ENCODE measurements around the gene FARSA.

The FARSA gene

DNA sequence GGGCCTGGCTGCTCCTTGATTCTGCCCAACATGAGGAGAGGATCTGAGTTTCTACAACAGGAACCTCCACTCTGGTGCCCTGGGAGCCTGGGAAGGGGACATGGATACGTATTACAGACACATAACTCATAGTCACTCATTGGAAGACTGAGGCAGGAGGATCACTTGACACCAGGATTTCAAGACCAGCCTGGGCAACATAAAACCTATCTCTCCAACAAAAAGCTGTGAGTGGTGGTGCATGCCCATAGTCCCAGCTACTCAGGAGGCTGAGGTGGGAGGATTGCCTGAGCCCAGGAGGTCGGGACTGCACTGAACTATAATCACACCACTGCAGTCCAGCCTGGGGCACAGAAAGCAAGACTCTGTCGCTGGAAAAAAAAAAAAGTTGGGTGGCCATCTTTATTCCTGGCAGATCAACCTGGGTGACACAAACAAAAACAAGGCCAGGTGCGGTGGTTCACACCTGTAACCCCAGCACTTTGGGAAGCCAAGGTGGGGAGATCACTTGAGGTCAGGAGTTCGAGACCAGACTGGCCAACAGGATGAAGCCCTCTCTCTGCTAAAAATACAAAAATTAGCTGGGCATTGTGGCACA is 45.4 kb downstream of the FARSA start:
- DNase-seq, result no peak

DNA sequence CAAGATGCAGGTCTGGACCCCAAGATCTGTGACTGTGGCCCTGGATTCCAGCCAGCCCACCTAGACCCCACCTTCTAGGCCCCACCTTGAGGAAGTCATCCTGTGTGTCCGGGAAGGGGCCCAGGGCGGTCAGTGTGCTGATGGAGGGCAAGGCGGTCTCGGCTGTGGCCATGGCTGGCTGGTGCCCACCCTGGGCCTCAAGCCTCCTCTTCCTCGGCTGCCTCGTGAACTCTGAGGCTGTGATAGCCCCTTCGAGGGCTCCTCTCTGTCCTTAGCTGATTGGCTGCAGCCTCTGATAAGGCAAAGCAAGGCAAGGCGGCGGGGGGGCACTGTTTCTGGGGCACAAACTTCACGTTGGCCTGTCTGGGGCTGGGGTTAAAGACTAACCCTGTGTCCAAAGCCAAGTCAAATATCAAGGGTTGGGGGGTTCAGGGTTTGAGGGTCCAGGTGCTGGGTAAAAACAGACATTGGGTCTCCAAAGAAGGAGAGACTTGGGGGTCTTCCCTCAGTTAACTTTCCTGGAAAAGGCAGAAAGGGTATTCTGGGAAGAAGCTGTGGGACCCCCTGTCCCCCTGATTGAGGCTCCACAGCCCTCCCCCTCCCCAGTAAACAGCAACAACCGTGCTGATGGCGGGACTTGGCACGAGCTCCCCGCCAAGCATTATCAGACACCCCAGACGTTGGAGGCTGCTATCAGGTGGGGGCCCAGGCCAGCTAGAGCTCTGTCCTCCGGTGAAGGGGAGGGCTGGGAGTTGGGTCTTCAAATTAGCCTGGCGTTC is 46.4 kb downstream of the FARSA start, which contains the start of gene KLF1:
Gene KLF1, minus strand, starts transcription at position 233 of the 779 bp plus-strand sequence. Its CDS starts 61 bp downstream, at position 172.
- no peak for DNase-seq

DNA sequence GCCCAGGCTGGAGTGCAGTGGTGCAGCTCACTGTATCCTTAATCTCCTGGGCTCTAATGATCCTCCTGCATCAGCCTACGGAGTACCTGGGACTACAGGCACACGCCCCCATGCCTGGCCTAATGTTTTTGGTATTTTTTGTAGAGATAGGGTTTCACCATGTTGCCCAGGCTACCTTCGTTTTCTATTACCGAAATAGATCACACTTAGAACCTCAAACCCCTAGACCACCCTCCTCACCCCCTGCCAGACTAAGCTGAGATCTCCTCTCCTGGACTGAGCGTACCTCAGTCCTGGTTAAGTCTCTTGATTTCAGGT is 46.9 kb downstream of the FARSA start:
- no peak for DNase-seq

DNA sequence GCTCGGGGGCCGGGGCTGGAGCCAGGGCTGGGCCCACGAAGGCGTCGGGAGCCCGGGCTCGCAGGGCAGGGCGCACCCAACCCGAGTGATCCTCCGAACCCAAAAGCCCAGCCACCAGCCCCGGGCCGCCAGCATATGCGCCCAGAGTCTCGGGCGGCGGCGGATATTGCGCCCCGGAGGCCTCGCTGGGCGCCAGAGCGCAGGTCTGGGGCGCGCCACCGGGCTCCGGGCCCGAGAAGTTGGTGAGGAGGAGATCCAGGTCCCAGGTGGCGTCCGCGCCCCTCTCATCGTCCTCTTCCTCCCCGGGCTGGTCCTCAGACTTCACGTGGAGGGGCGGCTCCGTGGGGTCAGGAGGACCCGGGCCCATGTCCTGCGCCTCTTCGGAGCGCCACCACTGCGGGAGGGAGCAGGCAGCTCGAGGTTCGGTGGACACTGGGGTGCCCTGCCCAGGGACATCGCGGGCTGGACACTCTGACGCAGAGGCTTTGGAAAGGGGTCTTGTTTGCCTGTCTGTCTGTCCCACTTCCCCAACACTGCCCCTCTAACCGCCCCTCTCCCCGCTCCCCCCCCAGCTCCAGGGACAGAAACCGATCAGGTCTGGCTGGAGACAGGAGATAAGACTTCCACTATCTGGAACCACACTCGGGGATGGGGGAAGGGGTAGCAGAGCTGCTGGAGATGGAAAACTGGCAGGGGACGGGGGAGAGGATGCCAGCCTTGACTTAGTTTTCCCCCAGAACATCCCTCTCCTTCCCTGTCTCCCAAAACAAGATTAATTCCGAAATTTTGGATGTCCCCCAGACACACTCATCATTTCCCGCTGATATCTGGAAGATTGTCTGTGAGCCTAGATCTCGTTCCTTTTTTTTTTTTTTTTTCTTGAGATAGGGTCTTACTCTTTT is 47.5 kb downstream of the FARSA start:
- no peak for DNase-seq

DNA sequence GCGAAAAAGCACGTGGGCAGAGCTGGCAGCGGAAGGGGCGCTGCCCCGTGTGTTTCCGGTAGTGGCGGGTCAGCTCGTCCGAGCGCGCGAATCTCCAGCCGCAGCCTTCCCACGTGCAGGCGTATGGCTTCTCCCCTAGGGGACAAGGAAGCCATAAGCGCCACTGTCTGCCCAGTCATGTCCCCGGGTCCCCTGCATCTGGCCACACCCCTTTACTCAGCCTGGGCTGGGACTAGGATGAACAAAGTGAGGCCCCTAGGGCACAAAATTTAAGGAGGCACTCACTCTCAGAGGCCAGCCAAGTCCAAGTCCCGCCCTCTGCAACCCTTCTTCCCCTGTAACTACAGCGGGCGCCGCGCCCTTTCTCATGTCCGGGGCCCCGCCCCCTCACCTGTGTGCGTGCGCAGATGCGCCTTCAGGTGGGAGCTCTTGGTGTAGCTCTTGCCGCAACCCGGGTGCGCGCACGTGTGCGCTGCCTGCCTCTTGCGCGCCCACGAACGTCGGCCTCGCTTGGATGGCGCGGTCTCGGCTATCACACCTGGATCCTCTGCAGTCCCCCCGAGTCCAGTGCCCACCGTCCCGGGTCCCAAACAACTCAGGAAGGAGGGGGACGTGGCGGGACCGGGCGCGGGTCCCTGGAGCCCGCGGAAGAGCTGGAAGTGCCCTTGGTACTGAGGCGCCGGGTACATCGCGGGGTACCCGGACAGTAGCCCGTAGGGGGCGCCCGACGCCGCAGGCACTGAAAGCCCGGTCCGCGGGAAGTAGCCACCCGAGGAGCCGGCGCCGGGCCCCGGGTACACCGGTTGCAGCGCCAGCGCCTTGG is 48.4 kb downstream of the FARSA start:
- DNase-seq, result peak; percentile 75 to 90 (median 85)

DNA sequence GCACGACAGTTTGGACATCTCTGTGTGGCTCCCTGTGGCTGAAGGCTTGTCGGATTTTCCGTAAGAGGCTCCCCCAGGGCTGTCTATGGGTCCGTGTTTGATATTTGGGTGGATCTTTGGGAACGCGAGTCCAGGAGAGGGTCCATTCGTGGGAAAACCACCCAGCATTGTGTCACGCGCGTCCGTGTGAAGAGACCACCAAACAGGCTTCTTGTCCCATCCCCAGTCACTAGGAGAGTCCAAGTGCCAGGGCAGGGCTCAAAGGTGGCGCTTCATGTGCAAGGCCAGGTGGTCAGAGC is 48.9 kb downstream of the FARSA start:
- no peak for DNase-seq

DNA sequence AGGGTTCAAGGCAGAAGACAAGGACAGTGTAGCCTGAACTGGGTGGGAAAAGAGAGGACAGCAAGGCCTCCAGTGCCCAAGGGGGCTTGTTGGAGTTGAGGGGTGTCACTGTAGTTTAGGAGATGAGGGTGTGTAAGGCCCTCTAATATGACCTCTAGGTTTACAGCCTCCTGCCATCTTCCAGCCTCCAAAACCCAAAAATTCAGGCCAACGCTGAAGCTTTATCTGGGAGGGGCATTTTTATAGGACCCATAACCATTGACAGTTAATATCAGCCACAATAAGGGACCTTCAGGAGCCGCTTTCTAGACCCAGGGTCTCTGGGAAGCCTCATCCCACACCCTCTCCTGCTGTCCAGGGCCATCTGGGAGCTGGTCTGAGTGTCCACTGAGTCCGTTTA is 49.3 kb downstream of the FARSA start:
- DNase-seq, result no peak

DNA sequence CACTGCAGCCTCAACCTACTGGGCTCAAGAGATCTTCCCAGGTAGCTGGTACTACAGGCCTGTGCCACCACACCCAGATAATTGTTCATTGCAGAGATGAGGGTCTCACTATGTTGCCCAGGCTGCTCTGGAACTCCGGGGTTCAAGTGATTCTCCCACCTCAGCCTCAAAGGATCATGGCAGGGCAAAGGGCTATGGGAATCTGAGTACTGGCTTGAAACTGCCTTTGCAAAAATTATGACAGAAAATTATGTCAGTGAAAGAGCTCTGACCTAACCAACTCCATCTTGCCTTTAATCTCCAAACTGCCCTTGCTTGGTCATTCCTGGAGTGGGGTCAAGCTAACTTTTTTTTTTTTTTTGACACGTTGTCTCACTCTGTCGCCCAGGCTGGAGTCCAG is 50.9 kb downstream of the FARSA start:
- no peak for DNase-seq

DNA sequence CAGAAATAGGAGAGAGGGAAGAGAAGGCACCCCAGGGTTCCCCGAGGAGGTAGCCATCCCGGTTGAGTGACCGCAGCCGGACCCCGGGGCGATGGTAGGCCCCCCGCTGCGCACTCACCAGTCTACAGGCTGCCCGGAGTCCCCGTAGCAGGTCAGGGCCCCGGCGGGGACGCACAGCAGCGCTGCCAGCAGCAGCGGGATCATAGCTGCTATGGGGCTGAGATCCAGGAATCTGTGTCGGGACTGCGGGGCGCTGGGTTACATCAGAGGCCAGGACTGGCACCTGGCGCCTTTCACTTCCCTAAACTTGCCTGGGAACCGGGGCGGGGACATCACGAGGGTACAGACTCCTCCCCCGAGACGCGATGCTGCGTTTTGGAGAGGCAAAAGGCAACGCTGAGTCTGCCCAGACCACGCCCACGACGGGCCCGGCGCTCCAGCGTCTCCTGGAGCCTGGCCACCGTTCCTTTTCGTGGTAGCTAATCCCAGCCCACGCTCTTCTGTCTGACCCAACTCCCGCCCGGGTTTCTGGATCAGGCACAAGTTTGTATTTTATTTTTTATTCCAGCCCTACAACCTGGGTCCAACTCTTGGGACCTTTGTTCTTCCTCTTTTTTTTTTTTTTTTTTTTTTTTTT is 52.2 kb downstream of the FARSA start, which contains the start of gene DNASE2:
Gene DNASE2, minus strand, starts transcription at position 278 of the 637 bp plus-strand sequence. Its CDS starts 74 bp downstream, at position 204.
- DNase-seq, result peak; percentile 70 to 88 (median 78)

DNA sequence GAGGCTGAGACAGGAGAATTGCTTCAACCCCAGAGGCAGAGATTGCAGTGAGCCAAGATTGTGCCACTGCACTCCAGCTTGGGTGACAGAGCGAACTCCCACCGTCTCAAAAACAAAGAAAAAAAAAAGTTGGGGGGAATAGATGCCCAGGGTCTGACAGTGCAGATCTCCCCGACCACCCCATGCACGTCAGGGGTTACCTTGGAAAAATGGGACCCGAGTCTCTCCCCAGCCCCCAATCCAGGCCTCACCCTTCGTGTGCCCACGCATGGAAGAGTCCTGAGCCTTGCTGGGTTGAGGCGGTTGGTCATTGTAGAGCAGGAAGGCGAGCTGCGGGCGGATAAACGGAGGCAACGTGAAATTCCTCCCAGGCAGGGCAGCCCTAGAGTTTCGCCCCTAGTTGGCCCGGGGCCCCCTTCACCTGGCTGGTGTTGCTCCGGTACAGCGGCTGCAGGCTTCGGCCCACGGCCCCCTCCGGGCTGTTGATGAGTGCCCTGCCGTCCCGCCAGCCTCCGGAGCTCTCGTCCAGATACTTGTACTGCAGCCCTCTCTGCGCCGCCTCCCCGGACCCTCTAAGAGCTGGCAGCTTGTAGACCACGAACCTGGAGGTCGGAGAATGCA is 52.9 kb downstream of the FARSA start:
- no peak for DNase-seq

DNA sequence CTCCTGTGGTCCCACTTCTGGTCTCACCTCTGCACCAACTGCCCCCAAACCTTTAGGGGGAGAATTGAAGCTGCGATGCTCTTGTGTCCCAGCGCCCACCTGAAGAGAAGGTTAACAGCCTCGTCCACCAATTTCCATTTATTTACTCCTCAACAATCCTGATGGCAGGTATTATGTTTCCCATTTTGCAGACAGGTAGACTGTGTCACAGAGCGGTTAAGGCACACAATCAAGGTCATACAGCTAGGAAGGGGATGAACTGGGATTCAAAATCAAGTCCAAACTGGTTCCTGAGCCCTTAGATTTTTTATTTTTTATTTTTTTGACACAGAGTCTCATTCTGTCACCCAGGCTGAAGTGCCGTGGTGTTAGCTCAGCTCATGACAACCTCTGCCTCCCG is 58.4 kb downstream of the FARSA start:
- DNase-seq, result no peak

DNA sequence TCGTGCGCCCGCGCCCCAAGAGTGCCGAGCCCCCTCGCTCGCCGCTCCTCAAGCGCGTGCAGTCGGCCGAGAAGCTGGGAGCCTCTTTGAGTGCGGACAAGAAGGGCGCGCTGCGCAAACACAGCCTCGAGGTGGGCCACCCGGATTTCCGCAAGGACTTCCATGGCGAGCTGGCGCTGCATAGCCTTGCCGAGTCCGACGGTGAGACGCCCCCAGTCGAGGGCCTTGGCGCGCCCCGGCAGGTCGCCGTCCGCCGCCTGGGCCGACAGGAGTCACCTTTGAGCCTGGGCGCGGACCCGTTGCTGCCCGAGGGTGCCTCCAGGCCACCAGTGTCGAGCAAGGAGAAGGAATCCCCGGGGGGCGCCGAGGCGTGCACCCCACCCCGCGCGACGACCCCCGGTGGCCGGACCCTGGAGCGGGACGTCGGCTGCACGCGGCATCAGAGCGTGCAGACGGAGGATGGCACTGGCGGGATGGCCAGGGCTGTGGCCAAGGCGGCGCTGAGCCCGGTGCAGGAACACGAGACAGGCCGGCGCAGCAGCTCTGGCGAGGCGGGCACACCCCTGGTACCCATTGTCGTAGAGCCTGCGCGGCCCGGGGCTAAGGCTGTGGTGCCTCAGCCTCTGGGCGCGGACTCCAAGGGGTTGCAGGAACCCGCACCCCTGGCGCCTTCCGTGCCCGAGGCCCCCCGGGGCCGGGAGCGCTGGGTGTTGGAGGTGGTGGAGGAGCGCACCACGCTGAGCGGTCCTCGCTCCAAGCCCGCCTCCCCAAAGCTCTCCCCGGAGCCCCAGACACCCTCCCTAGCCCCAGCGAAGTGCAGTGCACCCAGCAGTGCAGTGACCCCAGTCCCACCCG is 59.4 kb downstream of the FARSA start:
- no peak for DNase-seq

DNA sequence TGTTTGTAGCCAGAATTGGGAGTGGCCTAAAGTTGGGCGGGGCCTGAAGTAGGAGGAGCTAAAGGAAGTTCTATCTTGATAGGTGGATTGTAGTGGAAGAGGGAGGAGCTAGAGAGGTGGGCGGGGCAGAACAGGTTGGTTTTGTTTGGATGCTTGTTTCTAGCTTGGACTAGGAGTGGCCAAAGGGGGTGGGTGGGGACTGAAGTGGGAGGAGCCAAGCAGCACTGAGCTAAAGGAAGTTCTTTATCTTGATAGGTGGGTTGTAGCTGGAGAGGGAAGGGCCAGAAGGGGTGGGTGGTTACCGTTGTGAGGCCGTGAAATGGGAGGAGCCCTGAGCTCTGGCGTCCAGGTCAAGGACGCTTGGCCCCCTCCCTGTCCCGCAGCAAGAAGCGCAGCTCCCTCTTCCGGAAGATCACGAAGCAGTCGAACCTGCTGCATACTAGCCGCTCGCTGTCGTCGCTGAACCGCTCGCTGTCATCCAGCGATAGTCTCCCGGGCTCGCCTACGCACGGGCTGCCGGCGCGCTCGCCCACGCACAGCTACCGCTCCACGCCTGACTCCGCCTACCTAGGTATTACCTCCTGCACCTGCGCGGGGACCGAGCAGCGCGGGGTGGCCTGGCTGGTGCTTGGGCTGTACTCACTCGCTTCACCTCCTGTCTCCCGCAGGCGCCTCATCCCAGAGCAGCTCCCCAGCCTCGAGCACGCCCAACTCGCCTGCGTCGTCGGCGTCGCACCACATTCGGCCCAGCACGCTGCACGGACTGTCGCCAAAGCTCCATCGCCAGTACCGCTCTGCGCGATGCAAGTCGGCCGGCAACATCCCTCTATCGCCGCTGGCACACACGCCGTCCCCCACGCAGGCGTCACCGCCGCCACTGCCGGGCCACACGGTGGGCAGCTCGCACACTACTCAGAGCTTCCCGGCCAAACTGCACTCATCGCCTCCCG is 60.3 kb downstream of the FARSA start:
- DNase-seq, result peak; percentile 31 to 73 (median 54)

Measured in stimulated activated naive CD4-positive, alpha-beta T cell (primary cell).